Activated T-helper 1 cell treated with anti-CD3 and anti-CD28 coated beads, Interleukin-12 subunit alpha, Interleukin-12 subunit beta, Interleukin-2, Interleukin-4 antibody, amounts not matched to agents 30 ng/mL and 10 ng/mL and 1 ng/mL, durations not matched to agents 14 hours and 24 hours and 36 hours (primary cell): ENCODE data around the gene LARGE1. TPM values are rescaled to one million over a fixed set of nuclear protein-coding genes. Genes with fewer than 3 reads are reported as not detected.

Experiments
- DNase-seq: peaks from one replicate; pipeline ENCODE4 v3.0.0; 2021; ENCODE audit warnings: low spot score
- H3K27ac Mint-ChIP-seq: one replicate; pipeline ENCODE4 v1.8.0; 2021; ENCODE audit warnings: mild to moderate bottlenecking, mixed read lengths
- H3K27me3 Mint-ChIP-seq: one replicate; pipeline ENCODE4 v1.8.0; 2022; ENCODE audit warnings: mild to moderate bottlenecking, moderate library complexity, mixed read lengths; ENCODE audit not compliant: insufficient read depth
- H3K36me3 Mint-ChIP-seq: one replicate; pipeline ENCODE4 v1.8.0; 2021; ENCODE audit warnings: low read depth, mixed read lengths
- H3K4me1 Mint-ChIP-seq: one replicate; pipeline ENCODE4 v1.8.0; 2021; ENCODE audit warnings: low read depth, mixed read lengths
- H3K4me3 Mint-ChIP-seq: one replicate; pipeline ENCODE4 v1.8.0; 2021; ENCODE audit warnings: mild to moderate bottlenecking, moderate library complexity, mixed read lengths
- H3K9me3 Mint-ChIP-seq: one replicate; pipeline ENCODE4 v1.8.0; 2021; ENCODE audit warnings: mixed read lengths
- intact Hi-C: fragments of 100-400 bp; cut with micrococcal nuclease; formaldehyde crosslinking; loops from one replicate; pipeline ENCODE4 v1.15.1; 2024
- total RNA-seq: library from RNA; stranded (reverse); gene quantifications from 2 replicates; pipeline ENCODE4 v1.2.3, GENCODE V29; 2022

Gene LARGE1
- total RNA-seq, 1 donor from 2014 or later, result 0.10 TPM

GRCh38 chr22:33418484-33418883 lies 501.8 kb downstream of the LARGE1 start:
- intact Hi-C loops, result loop anchor here (10.0 kb wide), 1 partner anchor 1146 kb away; no protein-coding TSS in a partner anchor
- H3K27ac Mint-ChIP-seq, result no peak overlapping the region
- H3K27me3 Mint-ChIP-seq, result no peaks in the 10 kb centered on the region
- H3K9me3 Mint-ChIP-seq, result peaks cover 30% of the 10 kb centered on the region
- no peaks in the 10 kb centered on the region for H3K36me3 Mint-ChIP-seq
- H3K4me1 Mint-ChIP-seq, result no peaks in the 10 kb centered on the region
- no peak for DNase-seq
- no peak overlapping the region for H3K4me3 Mint-ChIP-seq

- Mint-ChIP-seq H3K36me3 (no peaks in the 10 kb centered on the region), H3K4me3 (no peak overlapping the region), H3K27ac (no peak overlapping the region), H3K9me3 (peaks cover 26% of the 10 kb centered on the region), H3K27me3 (no peaks in the 10 kb centered on the region), H3K4me1 (no peaks in the 10 kb centered on the region)
- intact Hi-C loops, result loop anchor here (10.0 kb wide), 1 partner anchor 1149 kb away; no protein-coding TSS in a partner anchor
- DNase-seq, result no peak
Measured at GRCh38 chr22:33415401-33415800, 504.9 kb downstream of the LARGE1 start.

- Mint-ChIP-seq H3K27me3 (no peaks in the 10 kb centered on the region), H3K4me3 (no peak overlapping the region), H3K36me3 (no peaks in the 10 kb centered on the region), H3K9me3 (peaks cover 9% of the 10 kb centered on the region), H3K27ac (no peak overlapping the region), H3K4me1 (no peaks in the 10 kb centered on the region)
- DNase-seq, result no peak
- intact Hi-C loops, result no loop called here
Measured at GRCh38 chr22:33409079-33409478, 511.2 kb downstream of the LARGE1 start.

DNA sequence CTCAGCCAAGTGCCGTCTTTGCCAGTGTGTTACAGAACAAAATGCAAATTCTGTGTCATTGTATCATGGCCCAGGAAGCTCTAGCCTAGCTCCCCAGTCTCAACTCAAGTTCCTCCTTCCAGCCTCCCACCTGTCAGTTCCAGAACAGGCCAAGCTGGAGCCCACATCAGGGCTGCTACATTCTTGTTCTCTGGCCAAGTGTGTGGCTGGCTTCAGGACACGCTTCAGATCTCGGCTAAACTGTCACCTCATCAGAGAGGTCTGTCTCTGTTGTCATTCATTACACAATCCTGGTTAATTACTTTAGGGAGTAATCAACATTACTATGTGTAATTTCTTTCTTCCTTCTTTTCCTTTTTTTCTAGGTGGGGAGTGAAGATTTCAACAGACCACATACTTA lies 515.1 kb downstream of the LARGE1 start:
- H3K4me1 Mint-ChIP-seq, result no peaks in the 10 kb centered on the region

DNA sequence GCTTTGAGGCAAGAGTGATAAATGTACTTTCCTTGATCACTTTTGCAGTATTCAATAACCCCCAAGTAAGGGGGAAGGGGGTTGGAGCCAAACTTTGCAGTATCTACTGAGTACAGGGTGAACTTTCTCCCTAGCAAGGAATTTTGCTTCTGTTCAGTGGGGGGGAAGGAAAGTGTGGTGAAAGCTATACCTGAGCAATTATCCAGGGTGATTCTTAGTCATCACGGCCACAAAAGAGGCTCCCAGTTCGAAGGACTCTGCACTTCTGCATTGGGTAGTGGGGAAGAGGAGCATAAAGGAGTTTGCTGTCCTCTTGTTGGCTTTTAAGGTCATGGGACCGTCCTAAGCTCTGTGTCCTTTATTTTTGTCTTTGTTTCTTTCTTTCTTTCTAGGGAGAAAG lies 515.6 kb downstream of the LARGE1 start:
- H3K4me3 Mint-ChIP-seq, result no peak overlapping the region
- H3K4me1 Mint-ChIP-seq, result no peaks in the 10 kb centered on the region
- no peaks in the 10 kb centered on the region for H3K27me3 Mint-ChIP-seq
- DNase-seq, result no peak
- intact Hi-C loops, result no loop called here
- H3K36me3 Mint-ChIP-seq, result no peaks in the 10 kb centered on the region
- H3K9me3 Mint-ChIP-seq, result peaks cover 28% of the 10 kb centered on the region
- no peak overlapping the region for H3K27ac Mint-ChIP-seq

More for the DNA sequence above, 515.1 kb downstream of the LARGE1 start:
- no peaks in the 10 kb centered on the region for H3K27me3 Mint-ChIP-seq
- no peak overlapping the region for H3K4me3 Mint-ChIP-seq
- no peaks in the 10 kb centered on the region for H3K36me3 Mint-ChIP-seq
- intact Hi-C loops, result no loop called here
- DNase-seq, result no peak
- peaks cover 24% of the 10 kb centered on the region for H3K9me3 Mint-ChIP-seq
- no peak overlapping the region for H3K27ac Mint-ChIP-seq

- Mint-ChIP-seq H3K4me1 (no peaks in the 10 kb centered on the region), H3K36me3 (no peaks in the 10 kb centered on the region), H3K9me3 (peaks cover 32% of the 10 kb centered on the region), H3K27ac (no peak overlapping the region), H3K27me3 (no peaks in the 10 kb centered on the region), H3K4me3 (no peak overlapping the region)
- intact Hi-C loops, result no loop called here
- DNase-seq, result no peak
Measured at GRCh38 chr22:33402325-33402724, 518.0 kb downstream of the LARGE1 start.

GRCh38 chr22:33401291-33401690 lies 519.0 kb downstream of the LARGE1 start:
- Mint-ChIP-seq H3K9me3 (peaks cover 33% of the 10 kb centered on the region), H3K27ac (no peak overlapping the region), H3K36me3 (no peaks in the 10 kb centered on the region), H3K4me3 (no peak overlapping the region), H3K27me3 (no peaks in the 10 kb centered on the region), H3K4me1 (no peaks in the 10 kb centered on the region)
- DNase-seq, result no peak
- intact Hi-C loops, result no loop called here

DNA sequence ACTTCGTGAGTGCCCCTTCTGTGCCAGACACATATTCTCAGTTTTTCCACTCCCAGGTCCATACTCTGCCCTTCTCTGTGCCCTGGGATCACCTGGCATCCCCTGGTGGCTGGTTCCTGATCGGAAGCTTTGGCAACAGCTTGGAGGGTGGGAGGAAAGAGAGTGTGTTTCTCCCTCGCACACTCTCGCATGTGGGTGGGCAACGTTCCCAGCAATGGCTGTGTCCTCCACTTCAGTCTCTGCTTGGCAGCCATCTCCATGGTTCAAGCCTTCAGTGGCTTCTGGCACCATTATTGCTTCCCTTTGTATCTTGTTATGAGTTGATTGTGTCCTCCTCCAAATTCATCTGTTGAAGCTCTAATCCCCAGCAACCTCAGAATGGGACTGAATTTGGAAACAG lies 519.4 kb downstream of the LARGE1 start:
- Mint-ChIP-seq H3K4me3 (no peak overlapping the region), H3K4me1 (no peaks in the 10 kb centered on the region), H3K27ac (no peak overlapping the region), H3K36me3 (no peaks in the 10 kb centered on the region), H3K9me3 (peaks cover 33% of the 10 kb centered on the region), H3K27me3 (no peaks in the 10 kb centered on the region)
- intact Hi-C loops, result no loop called here
- no peak for DNase-seq

DNA sequence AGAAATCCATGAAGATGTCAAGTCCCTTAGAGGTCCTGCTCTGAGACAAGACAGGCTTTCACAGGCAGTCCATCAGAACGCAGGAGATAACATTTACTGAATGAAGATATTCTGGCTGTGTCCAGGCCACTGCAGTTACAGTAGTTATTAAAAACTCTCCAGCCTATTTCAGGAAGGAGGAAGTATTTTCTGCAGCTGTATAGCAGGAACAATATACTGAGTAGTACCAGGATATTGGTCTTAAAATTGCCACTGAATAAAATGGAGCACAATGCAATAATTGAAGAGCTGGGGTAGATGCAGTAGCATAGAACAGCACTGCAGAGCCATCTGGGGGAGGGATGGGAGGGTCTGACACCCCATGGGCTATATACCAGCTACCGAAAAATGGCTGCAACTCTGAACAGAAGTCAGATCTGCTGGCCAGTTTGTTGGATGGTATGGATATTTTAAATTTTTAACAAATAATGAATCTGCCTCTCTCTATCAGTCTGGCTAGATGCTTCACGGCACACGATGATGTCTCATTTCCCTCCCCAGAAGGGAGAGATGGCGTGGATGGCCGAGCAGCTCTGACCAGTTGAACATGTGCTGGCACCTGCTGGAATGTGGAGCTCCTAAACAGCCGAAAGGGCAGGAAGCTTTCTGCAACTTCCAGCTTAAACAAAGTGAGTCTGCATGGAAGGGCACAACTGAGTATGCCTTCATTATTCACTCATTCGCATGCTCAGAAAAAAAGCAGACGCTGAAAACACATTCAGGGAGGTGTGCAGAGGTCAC lies 520.0 kb downstream of the LARGE1 start:
- H3K4me3 Mint-ChIP-seq, result no peak overlapping the region
- H3K4me1 Mint-ChIP-seq, result no peaks in the 10 kb centered on the region
- peaks cover 33% of the 10 kb centered on the region for H3K9me3 Mint-ChIP-seq
- H3K27me3 Mint-ChIP-seq, result no peaks in the 10 kb centered on the region
- no peak overlapping the region for H3K27ac Mint-ChIP-seq
- intact Hi-C loops, result no loop called here
- DNase-seq, result no peak
- no peaks in the 10 kb centered on the region for H3K36me3 Mint-ChIP-seq

DNA sequence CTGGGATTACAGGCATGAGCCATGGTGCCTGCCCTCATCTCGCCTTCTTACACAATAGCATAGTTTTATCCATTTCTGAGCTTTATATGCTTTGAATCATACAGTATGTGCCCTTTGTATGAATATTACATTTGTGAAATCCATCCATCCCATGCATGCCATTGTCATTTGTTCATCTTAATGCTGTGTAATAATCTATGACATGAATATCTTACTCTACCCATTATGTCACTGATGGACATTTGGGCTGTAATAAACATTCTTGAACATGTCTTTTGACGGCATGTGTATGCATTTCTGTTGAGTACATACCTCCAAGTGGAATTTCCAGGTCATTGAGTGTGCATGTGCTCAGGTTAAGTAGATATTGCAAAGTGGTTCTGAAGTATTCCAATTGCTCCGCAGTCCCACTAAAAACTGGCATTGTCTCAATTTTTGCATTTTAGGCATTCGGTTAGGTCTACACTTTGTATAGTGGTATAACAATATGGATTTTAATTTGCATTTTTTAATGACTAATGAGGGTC lies 522.8 kb downstream of the LARGE1 start:
- H3K9me3 Mint-ChIP-seq, result peaks cover 25% of the 10 kb centered on the region
- no peaks in the 10 kb centered on the region for H3K4me1 Mint-ChIP-seq
- no peak for DNase-seq
- no peak overlapping the region for H3K27ac Mint-ChIP-seq
- intact Hi-C loops, result no loop called here
- H3K36me3 Mint-ChIP-seq, result no peaks in the 10 kb centered on the region
- H3K27me3 Mint-ChIP-seq, result no peaks in the 10 kb centered on the region
- no peak overlapping the region for H3K4me3 Mint-ChIP-seq

DNA sequence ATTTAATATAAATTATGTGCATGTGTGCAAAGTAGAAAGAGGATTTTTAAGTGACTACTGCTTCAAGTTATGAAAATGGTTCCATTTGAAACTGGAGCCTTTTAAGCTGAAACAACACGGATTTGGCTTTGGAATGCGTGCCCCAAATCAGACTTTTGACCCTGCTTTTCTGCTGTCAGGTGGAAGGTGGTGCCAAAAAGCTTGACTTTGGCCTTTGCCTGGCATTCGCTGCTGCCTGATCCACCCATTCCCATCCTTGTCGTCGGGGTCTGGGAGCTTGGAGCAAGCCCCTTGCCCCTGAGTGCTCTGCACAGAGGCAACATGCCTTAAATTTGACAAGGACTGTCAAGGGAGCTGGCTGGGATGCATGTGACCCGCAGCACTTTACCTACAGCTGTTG lies 526.8 kb downstream of the LARGE1 start:
- Mint-ChIP-seq H3K27ac (no peak overlapping the region), H3K9me3 (peaks cover 18% of the 10 kb centered on the region), H3K4me3 (no peak overlapping the region), H3K27me3 (no peaks in the 10 kb centered on the region), H3K36me3 (no peaks in the 10 kb centered on the region), H3K4me1 (no peaks in the 10 kb centered on the region)
- no peak for DNase-seq
- intact Hi-C loops, result no loop called here

DNA sequence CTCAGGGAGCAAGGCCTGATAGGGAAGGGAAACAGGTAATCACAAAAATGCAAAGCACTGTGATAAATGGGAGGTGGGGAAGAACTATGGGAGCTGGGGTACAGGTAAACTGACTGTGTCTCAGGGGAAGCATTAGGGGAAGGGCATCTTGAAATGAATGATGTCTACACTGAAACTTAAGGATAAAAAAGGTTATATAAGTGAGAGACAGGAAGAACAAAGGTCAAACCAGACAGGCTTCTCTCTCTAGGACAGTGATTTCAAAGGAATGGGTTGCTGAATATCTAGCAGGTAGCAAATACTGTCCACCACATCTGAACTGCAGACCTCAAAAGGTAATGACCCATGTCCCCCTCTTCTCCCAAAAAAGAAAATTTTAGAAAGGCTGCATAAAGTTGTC lies 529.0 kb downstream of the LARGE1 start:
- no peaks in the 10 kb centered on the region for H3K27me3 Mint-ChIP-seq

GRCh38 chr22:33389936-33390335 lies 530.3 kb downstream of the LARGE1 start:
- no peaks in the 10 kb centered on the region for H3K36me3 Mint-ChIP-seq
- H3K4me3 Mint-ChIP-seq, result no peak overlapping the region
- no peaks in the 10 kb centered on the region for H3K27me3 Mint-ChIP-seq
- H3K27ac Mint-ChIP-seq, result no peak overlapping the region
- no peaks in the 10 kb centered on the region for H3K4me1 Mint-ChIP-seq
- intact Hi-C loops, result no loop called here
- no peak for DNase-seq
- peaks cover 11% of the 10 kb centered on the region for H3K9me3 Mint-ChIP-seq

More for the DNA sequence above, 529.0 kb downstream of the LARGE1 start:
- Mint-ChIP-seq H3K4me1 (no peaks in the 10 kb centered on the region), H3K9me3 (peaks cover 11% of the 10 kb centered on the region), H3K27ac (no peak overlapping the region), H3K4me3 (no peak overlapping the region), H3K36me3 (no peaks in the 10 kb centered on the region)
- intact Hi-C loops, result no loop called here
- no peak for DNase-seq
